ENCODE data around the gene PCDH7.

The PCDH7 gene

DNA sequence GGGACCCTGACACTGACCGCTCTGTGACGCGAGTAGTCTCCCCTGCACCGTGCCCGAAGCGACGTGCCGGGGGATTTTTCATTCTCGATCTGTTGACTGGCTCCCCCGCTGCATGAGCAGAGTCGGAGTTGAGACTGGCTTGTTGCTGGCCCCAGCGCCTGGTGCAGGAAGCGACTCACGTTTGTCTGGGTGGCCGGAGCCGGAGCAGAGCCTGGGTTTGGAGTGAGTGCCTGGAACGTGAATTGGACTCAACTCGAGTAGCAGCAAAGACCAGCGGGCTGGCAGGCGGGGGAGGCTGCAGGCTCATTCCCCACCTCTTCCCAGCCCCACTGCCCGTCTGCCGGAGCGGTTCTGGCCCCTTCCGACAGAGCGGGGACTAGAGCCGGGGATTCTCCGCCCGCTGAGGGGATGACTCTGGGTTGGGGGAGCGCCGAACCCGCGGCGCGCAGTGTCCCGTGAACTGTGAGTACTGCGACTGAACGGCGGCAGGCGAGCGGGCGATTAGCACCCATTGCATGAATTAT is 554 bp downstream of the PCDH7 start:
- Histone ChIP-seq H3K36me3 (ENCODE audit: control insufficient read depth in 1 of 2, insufficient read depth in 2 of 2, low read length in 2 of 2) (no peaks in the 10 kb centered on the region), H3K27me3 (ENCODE audit: low read depth, low read length) (peaks cover 14% of the 10 kb centered on the region), H3K9me3 (ENCODE audit: control insufficient read depth in 1 of 2, low read length in 2 of 2) (no peaks in the 10 kb centered on the region), H3K4me3 (ENCODE audit: low read depth in 1 of 2, low read length in 2 of 2) (peak overlapping the region; percentile 77 to 93), H3K4me1 (ENCODE audit: control insufficient read depth in 1 of 2, insufficient read depth in 2 of 2, low read length in 2 of 2) (peaks cover 4 to 31% of the 10 kb centered on the region in 2 donors), H3K27ac (ENCODE audit: low read length) (no peak overlapping the region)

DNA sequence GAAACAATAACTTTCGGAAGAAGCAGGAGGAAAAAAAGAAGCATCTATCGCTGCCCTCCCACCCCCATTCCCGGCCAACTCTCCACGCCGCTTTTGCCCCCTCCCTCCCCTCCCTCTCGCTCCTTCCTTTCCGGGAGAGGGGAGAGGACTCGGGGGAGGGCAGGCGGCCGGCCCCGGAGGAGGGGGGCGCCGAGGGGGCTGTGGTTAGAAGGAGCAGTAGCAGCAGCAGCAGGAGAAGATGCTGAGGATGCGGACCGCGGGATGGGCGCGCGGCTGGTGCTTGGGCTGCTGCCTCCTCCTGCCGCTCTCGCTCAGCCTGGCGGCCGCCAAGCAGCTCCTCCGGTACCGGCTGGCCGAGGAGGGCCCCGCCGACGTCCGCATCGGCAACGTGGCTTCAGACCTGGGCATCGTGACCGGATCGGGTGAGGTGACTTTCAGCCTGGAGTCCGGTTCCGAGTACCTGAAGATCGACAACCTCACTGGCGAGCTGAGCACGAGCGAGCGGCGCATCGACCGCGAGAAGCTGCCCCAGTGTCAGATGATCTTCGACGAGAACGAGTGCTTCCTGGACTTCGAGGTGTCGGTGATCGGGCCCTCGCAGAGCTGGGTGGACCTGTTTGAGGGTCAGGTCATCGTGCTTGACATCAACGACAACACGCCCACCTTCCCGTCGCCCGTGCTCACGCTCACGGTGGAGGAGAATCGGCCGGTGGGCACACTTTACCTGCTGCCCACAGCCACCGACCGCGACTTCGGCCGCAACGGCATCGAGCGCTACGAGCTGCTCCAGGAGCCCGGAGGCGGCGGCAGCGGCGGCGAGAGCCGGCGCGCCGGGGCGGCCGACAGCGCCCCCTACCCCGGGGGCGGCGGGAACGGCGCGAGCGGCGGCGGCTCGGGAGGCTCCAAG is 1.3 kb downstream of the PCDH7 start:
- H3K36me3 ChIP-seq (ENCODE audit: control insufficient read depth in 1 of 2, insufficient read depth in 2 of 2, low read length in 2 of 2) = no peaks in the 10 kb centered on the region
- H3K4me1 ChIP-seq (ENCODE audit: control insufficient read depth in 1 of 2, insufficient read depth in 2 of 2, low read length in 2 of 2) = peaks cover 0 to 28% of the 10 kb centered on the region in 2 donors
- H3K27ac ChIP-seq (ENCODE audit: low read length) = peak overlapping the region; percentile 45
- H3K9me3 ChIP-seq (ENCODE audit: control insufficient read depth in 1 of 2, low read length in 2 of 2) = no peaks in the 10 kb centered on the region
- peaks cover 14% of the 10 kb centered on the region for H3K27me3 ChIP-seq (ENCODE audit: low read depth, low read length)
- H3K4me3 ChIP-seq (ENCODE audit: low read depth in 1 of 2, low read length in 2 of 2) = peak overlapping the region; percentile 77 to 93

GRCh38 chr4:30722092-30722358 is 1.9 kb downstream of the PCDH7 start:
- no peak overlapping the region for H3K27ac ChIP-seq (ENCODE audit: low read length)
- peaks cover 14% of the 10 kb centered on the region for H3K27me3 ChIP-seq (ENCODE audit: low read depth, low read length)

DNA sequence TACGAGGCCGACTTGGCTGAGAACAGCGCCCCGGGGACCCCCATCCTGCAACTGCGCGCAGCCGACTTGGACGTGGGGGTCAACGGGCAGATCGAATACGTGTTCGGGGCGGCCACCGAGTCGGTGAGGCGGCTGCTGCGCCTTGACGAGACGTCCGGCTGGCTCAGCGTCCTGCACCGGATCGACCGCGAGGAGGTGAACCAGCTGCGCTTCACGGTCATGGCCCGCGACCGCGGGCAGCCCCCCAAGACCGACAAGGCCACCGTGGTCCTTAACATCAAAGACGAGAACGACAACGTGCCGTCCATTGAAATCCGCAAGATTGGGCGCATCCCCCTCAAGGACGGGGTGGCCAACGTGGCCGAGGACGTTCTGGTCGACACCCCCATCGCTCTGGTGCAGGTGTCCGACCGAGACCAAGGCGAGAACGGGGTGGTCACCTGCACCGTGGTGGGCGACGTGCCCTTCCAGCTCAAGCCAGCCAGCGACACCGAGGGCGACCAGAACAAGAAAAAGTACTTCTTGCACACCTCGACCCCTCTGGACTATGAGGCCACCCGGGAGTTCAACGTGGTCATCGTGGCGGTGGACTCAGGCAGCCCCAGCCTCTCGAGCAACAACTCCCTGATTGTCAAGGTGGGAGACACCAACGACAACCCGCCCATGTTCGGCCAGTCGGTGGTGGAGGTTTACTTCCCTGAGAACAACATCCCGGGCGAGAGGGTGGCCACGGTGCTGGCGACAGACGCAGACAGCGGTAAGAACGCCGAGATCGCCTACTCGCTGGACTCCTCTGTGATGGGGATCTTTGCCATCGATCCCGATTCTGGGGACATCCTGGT is 2.4 kb downstream of the PCDH7 start:
- peaks cover 14% of the 10 kb centered on the region for H3K27me3 ChIP-seq (ENCODE audit: low read depth, low read length)
- H3K4me3 ChIP-seq (ENCODE audit: low read depth in 1 of 2, low read length in 2 of 2) = peak overlapping the region; percentile 71 to 93
- no peaks in the 10 kb centered on the region for H3K9me3 ChIP-seq (ENCODE audit: control insufficient read depth in 1 of 2, low read length in 2 of 2)
- H3K36me3 ChIP-seq (ENCODE audit: control insufficient read depth in 1 of 2, insufficient read depth in 2 of 2, low read length in 2 of 2) = no peaks in the 10 kb centered on the region
- peaks cover 0 to 27% of the 10 kb centered on the region in 2 donors for H3K4me1 ChIP-seq (ENCODE audit: control insufficient read depth in 1 of 2, insufficient read depth in 2 of 2, low read length in 2 of 2)
- no peak overlapping the region for H3K27ac ChIP-seq (ENCODE audit: low read length)

More at GRCh38 chr4:30722092-30722358, 1.9 kb downstream of the PCDH7 start:
- no peaks in the 10 kb centered on the region for H3K9me3 ChIP-seq (ENCODE audit: control insufficient read depth in 1 of 2, low read length in 2 of 2)
- H3K4me1 ChIP-seq (ENCODE audit: control insufficient read depth in 1 of 2, insufficient read depth in 2 of 2, low read length in 2 of 2) = peaks cover 0 to 27% of the 10 kb centered on the region in 2 donors
- H3K4me3 ChIP-seq (ENCODE audit: low read depth in 1 of 2, low read length in 2 of 2) = peak overlapping the region; percentile 71 to 93
- H3K36me3 ChIP-seq (ENCODE audit: control insufficient read depth in 1 of 2, insufficient read depth in 2 of 2, low read length in 2 of 2) = no peaks in the 10 kb centered on the region

GRCh38 chr4:30723201-30723955 is 3.2 kb downstream of the PCDH7 start:
- peak overlapping the region; percentile 71 to 93 for H3K4me3 ChIP-seq (ENCODE audit: low read depth in 1 of 2, low read length in 2 of 2)
- H3K36me3 ChIP-seq (ENCODE audit: control insufficient read depth in 1 of 2, insufficient read depth in 2 of 2, low read length in 2 of 2) = no peaks in the 10 kb centered on the region
- H3K27me3 ChIP-seq (ENCODE audit: low read depth, low read length) = peaks cover 14% of the 10 kb centered on the region
- peaks cover 0 to 22% of the 10 kb centered on the region in 2 donors for H3K4me1 ChIP-seq (ENCODE audit: control insufficient read depth in 1 of 2, insufficient read depth in 2 of 2, low read length in 2 of 2)
- no peaks in the 10 kb centered on the region for H3K9me3 ChIP-seq (ENCODE audit: control insufficient read depth in 1 of 2, low read length in 2 of 2)
- H3K27ac ChIP-seq (ENCODE audit: low read length) = no peak overlapping the region

DNA sequence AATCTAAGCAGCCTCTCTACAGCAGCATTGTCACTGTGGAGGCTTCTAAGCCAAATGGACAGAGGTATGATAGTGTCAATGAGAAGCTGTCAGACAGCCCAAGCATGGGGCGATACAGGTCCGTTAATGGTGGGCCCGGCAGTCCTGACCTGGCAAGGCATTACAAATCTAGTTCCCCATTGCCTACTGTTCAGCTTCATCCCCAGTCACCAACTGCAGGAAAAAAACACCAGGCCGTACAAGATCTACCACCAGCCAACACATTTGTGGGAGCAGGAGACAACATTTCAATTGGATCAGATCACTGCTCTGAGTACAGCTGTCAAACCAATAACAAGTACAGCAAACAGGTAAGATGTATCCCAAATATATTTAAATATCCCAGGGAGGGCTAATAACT is 4.1 kb downstream of the PCDH7 start:
- no peak overlapping the region for H3K27ac ChIP-seq (ENCODE audit: low read length)
- peaks cover 0 to 14% of the 10 kb centered on the region in 2 donors for H3K4me1 ChIP-seq (ENCODE audit: control insufficient read depth in 1 of 2, insufficient read depth in 2 of 2, low read length in 2 of 2)
- no peaks in the 10 kb centered on the region for H3K9me3 ChIP-seq (ENCODE audit: control insufficient read depth in 1 of 2, low read length in 2 of 2)
- no peaks in the 10 kb centered on the region for H3K36me3 ChIP-seq (ENCODE audit: control insufficient read depth in 1 of 2, insufficient read depth in 2 of 2, low read length in 2 of 2)
- peak overlapping the region; percentile 71 to 93 for H3K4me3 ChIP-seq (ENCODE audit: low read depth in 1 of 2, low read length in 2 of 2)
- peaks cover 14% of the 10 kb centered on the region for H3K27me3 ChIP-seq (ENCODE audit: low read depth, low read length)

GRCh38 chr4:30725562-30725961 is 5.4 kb downstream of the PCDH7 start:
- no peaks in the 10 kb centered on the region for H3K36me3 ChIP-seq (ENCODE audit: control insufficient read depth in 1 of 2, insufficient read depth in 2 of 2, low read length in 2 of 2)
- no peaks in the 10 kb centered on the region for H3K9me3 ChIP-seq (ENCODE audit: control insufficient read depth in 1 of 2, low read length in 2 of 2)
- H3K27me3 ChIP-seq (ENCODE audit: low read depth, low read length) = peaks cover 14% of the 10 kb centered on the region
- H3K27ac ChIP-seq (ENCODE audit: low read length) = no peak overlapping the region
- peaks cover 0 to 10% of the 10 kb centered on the region in 2 donors for H3K4me1 ChIP-seq (ENCODE audit: control insufficient read depth in 1 of 2, insufficient read depth in 2 of 2, low read length in 2 of 2)
- peak overlapping the region; percentile 71 to 93 for H3K4me3 ChIP-seq (ENCODE audit: low read depth in 1 of 2, low read length in 2 of 2)

- peak overlapping the region; percentile 22 to 50 for H3K4me3 ChIP-seq (ENCODE audit: low read depth in 1 of 2, low read length in 2 of 2)
Observed at GRCh38 chr4:30726090-30726675, 6.0 kb downstream of the PCDH7 start.

GRCh38 chr4:30727409-30727808 is 7.2 kb downstream of the PCDH7 start:
- Histone ChIP-seq H3K4me3 (ENCODE audit: low read depth in 1 of 2, low read length in 2 of 2) (no peak overlapping the region), H3K27ac (ENCODE audit: low read length) (no peak overlapping the region), H3K4me1 (ENCODE audit: control insufficient read depth in 1 of 2, insufficient read depth in 2 of 2, low read length in 2 of 2) (no peaks in the 10 kb centered on the region), H3K36me3 (ENCODE audit: control insufficient read depth in 1 of 2, insufficient read depth in 2 of 2, low read length in 2 of 2) (no peaks in the 10 kb centered on the region), H3K9me3 (ENCODE audit: control insufficient read depth in 1 of 2, low read length in 2 of 2) (no peaks in the 10 kb centered on the region), H3K27me3 (ENCODE audit: low read depth, low read length) (peaks cover 8% of the 10 kb centered on the region)

More at GRCh38 chr4:30726090-30726675, 6.0 kb downstream of the PCDH7 start:
- Histone ChIP-seq H3K9me3 (ENCODE audit: control insufficient read depth in 1 of 2, low read length in 2 of 2) (no peaks in the 10 kb centered on the region), H3K36me3 (ENCODE audit: control insufficient read depth in 1 of 2, insufficient read depth in 2 of 2, low read length in 2 of 2) (no peaks in the 10 kb centered on the region), H3K4me1 (ENCODE audit: control insufficient read depth in 1 of 2, insufficient read depth in 2 of 2, low read length in 2 of 2) (peaks cover 0 to 5% of the 10 kb centered on the region in 2 donors), H3K27me3 (ENCODE audit: low read depth, low read length) (peaks cover 14% of the 10 kb centered on the region), H3K27ac (ENCODE audit: low read length) (no peak overlapping the region)

DNA sequence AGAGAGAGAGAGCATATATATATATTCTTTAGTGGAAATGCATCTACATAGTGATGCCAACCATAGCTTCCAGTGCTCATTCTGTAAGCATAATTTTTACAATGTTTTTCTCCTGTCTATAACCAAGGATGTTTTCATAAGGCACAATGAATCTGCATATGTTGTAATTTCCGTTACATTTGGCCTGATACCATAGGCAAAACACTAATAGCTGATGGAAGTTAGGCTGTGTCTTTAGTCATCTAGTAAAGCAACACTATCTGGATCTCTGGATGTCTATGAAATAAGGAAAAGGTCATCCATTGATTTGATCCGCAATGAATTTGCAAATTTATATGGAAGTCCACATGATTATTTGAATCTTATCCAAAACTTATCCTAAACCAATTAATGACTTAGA is 8.1 kb downstream of the PCDH7 start:
- no peaks in the 10 kb centered on the region for H3K9me3 ChIP-seq (ENCODE audit: control insufficient read depth in 1 of 2, low read length in 2 of 2)
- no peaks in the 10 kb centered on the region for H3K4me1 ChIP-seq (ENCODE audit: control insufficient read depth in 1 of 2, insufficient read depth in 2 of 2, low read length in 2 of 2)
- H3K4me3 ChIP-seq (ENCODE audit: low read depth in 1 of 2, low read length in 2 of 2) = no peak overlapping the region
- no peak overlapping the region for H3K27ac ChIP-seq (ENCODE audit: low read length)
- H3K27me3 ChIP-seq (ENCODE audit: low read depth, low read length) = no peaks in the 10 kb centered on the region
- H3K36me3 ChIP-seq (ENCODE audit: control insufficient read depth in 1 of 2, insufficient read depth in 2 of 2, low read length in 2 of 2) = no peaks in the 10 kb centered on the region
